ENCODE measurements around the gene TBC1D22A.

TBC1D22A gene

DNA sequence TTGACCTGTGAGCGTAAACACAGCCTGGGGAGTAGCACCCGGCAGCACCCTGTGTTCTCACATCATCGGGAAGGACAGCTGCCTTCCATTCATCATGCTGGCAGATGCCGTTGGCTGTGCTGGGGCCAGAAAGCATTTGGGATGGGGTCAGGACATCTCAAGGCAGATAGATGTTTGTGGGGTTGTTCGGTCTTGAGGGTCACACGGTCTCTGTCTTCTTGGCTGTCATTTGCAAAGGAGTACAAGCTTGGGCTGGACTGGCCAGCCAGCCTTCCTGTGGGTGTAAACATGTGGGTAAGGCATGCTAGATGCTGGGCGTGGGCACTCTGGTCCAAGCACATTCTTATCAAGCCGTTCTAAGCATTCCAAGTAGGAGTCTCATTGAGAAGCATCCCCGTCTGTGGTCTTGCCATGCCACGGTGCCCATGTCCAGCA lies 81.4 kb downstream of the TBC1D22A start:
- DNase-seq: no peak

DNA sequence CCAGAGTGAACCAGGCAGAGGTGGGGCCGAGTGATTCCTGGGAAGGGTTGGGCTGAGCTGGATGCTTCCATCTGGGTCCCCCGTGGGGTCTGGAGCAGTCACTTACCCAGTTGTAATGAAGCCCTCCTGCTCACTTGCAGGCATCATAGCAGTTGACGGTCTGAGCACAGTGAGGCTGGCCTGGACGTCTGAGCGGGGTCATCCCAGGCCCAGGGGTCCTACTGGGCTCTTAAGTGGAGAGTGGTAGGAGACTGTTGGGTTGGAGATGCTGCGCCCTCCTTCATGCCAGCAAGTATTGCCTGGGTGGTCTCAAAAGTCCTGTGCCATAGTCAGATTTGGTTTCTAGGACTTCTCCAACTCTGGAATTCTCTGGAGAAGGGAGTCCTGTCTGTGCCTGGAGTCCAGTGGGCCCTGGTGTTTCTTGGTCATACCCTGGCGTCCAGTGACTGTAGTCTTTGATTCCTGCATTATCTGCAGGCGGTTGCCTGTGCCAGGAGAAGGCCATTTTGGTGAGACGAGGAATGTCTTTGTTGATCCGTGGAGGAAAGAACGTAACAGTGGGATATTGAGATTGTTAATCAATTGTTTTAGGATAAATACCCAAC lies 82.3 kb downstream of the TBC1D22A start:
- no peak for DNase-seq

DNA sequence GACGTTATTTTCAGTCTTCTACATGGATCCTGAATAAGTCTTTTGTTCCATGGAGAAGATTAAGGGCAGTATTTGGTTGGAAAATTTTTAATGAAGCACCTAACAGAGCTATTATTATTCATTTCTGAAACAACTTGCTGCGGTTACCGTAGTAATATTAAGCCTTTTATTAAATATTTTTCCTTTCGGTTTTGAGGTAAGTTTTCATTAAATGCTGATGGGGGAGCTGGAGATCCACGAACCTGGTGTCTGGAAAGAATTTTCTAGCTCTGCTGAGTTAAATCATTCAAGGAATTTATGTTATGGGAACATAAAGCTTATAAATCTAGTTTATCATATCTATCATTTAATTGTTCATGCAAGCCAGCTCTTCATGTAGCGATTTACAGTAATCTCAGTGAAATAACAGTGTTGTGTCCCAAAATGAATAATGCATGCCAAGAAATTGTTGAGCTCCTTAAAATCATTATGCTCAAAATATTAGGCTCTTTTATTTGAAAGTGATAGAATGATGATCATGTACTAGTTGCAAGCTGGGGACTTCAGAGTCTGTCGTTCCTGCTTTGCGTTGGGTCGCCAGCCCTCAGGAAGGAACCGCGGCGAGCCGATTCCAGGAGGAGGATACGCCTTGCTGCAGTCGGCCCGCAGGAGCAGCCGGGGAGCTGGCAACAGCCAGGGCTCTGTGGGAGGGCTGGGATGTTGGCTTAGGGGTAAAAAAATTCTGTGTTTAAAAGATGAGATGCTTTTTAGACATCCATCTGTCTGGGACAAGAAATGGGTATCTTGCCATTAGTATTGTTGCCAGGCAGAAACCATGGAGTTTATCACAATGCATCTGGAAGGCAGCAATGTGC lies 83.1 kb downstream of the TBC1D22A start:
- no peak for DNase-seq

DNA sequence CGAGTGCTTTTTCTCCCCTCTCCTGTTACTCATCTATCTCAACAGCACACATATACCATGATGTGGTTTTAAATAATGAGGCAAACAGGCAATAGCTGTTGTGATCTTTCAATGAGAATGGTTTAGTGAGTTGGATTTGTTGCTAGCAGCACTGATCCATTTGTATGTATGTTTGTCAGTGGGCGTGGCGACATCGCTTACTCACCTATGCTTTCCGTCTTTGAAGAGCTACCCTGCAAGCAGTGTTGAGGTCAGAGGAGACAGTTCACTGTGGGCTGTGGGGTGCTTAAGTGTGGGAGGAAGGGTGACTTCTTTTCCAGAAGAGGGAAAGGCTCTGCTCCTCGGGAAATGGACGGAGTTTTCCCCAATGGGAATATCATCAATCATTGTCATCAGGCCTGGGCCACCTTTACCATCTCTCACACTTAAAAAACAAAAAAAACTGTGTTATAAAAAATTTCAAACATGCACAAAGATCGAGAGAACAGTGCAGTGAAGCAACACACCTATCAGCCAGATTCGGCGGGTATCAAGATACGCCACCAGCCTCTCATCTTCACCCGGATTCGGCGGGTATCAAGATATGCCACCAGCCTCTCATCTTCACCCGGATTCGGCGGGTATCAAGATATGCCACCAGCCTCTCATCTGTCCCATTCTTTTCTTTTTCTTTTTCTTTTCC lies 83.8 kb downstream of the TBC1D22A start:
- no peak for DNase-seq

DNA sequence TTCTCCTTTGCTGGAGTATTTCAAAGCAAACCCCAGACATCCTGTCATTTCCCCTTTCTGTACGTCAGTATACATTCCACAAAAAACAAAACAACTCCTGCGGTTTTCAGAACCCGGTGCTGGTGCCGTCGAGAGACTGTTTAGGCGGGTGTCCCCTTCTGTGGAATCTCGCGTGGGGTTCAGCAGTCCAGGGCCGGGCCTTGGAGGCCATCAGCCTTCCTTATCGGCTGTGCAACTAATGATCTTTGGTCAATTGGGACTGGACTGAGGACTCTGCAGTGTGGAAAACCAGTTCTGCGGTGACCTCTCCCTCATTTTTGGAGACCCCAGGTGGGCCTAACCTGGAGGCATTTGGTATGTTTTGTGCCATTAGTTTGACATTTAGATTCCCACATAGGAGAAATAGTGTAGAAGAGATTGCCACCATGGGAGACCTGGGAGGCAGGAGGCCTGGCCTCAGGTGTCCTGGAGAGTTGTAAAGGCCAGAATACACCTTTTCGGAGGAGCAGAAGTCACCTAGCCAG lies 84.4 kb downstream of the TBC1D22A start:
- no peak for DNase-seq

DNA sequence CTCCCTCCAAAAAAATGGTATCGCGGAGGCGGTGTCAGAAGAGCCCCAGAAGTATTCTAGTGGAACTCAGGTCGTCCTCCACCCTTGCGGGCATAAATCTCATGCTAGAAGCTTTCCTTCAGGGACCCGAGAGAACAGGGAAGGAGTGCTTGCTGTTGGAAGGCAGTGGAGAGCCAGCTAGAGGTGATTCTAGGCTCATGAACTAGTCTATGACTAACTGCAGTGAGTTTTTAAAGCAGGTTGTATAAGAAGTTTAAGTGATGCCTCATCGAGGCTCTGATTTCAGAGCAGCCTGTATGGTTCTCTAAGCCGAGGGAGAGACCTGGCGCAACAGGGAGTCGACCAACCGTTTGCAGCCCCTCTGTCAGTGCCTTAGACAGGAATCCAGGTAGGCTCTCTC lies 85.7 kb downstream of the TBC1D22A start:
- no peak for DNase-seq

DNA sequence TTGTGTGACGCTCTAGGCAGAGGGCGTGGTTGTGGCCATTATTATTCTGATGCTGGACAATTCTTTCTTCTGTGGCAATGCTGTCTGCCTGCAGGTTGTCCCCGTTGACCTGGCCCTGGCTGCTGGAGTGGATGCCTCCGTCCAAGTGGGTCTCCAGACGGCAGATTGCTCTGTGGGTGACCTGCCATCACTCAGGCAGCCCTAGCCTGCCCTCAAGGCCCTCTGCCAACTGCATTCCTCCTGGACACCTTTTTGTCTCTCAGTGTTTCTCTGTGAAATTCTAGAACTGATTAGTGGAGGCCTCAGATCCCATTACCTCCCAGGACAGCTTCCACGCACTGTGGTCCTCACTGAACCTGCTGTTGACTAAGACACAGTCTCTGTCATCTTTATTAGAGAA lies 86.7 kb downstream of the TBC1D22A start:
- no peak for DNase-seq

DNA sequence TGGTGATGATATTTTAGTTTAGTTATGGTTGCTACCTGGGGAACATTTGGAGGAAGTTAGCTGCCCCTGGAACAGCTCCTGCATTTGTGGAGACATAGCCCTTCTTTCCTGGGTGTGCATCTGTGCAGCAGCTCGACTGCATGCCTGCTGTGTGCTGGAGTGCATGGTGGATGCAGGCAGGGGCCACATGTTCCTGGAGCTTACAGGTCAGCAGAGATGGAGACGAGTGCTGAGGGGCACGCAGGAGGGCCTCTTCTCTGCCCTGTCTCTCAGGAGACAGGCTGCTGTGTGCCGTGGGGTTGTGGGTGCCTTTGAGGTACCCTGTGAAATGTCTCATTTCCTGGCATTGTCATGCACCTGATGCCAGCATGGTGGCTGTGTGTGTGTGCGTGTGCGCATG lies 87.5 kb downstream of the TBC1D22A start:
- no peak for DNase-seq

DNA sequence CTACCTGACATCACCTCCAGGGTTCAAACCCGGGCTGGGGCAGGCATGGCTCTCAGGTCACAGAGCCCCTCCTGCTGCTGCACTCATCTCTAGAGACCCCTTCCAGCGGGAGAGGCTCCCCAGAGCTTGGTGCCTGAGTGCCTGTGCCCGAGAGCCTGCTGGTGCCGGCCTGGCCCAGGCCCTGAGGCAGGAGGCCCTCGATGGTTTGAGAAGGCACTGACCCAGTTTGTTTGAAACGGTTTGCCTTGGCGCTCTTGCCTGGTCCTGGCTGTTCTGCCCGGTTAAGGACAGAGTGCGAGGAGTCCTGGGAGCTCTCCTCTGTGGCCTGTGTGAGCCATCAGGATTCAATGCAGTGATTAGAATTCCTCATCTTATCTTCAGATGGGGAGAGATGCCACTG lies 88.9 kb downstream of the TBC1D22A start:
- no peak for DNase-seq

DNA sequence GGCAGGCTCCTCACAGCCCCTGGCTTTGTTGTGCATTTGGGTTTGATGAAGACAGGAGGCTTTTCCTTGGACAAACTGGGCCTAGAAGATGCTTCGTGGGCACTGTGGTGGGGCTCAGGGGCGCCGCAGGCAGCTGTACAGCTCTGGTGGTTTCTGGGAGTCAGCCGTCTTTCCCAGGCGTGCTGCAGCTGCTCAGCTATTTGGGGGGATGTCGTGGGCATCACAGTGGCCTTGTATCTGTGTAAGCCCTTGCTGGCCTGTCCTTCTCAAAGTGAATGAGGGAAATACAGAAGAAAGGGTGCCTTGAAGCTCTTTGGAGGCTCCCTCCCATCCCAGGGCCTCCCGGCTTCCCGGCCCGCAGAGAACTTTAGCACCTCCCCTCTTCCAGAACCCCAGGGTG lies 89.5 kb downstream of the TBC1D22A start:
- DNase-seq: no peak

DNA sequence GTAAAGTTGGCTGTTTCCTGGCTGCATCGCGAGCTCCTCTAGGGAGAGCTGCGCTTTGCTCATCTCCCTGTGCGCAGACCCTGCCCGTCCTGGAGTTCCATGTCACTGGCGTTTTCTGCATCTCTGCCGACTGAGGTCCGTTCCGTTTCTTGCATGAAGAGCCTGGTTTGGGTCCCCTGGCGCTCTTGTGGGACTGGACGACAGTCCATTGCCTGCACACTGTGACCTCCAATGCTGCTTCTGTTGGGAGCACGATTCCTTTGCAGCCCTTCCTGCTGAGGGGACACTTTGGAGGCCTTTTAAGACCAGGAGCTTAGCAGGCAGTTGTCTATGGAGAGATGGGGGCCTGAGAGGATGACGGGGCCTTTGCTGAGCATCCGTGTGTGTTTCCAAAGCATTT lies 90.3 kb downstream of the TBC1D22A start:
- no peak for DNase-seq

DNA sequence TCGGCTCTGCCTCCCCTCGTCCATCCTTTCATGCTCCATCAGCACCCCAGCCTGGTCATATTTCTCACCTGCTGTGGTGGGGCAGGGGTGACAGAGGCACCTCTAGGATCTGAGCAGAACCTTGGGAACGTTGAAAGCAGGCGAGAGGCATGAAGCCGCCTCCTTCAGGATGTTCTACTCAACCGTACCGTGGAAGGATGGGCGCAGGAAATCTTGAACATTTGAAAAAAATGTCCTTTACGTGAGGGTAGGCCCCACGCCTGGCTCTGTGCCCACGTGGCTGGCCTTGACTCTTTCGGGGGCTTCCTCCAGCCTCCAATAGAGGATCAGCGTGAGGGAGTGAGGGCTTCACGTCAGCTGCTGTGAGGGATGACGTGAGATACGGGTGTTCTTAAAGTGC lies 90.7 kb downstream of the TBC1D22A start:
- no peak for DNase-seq

DNA sequence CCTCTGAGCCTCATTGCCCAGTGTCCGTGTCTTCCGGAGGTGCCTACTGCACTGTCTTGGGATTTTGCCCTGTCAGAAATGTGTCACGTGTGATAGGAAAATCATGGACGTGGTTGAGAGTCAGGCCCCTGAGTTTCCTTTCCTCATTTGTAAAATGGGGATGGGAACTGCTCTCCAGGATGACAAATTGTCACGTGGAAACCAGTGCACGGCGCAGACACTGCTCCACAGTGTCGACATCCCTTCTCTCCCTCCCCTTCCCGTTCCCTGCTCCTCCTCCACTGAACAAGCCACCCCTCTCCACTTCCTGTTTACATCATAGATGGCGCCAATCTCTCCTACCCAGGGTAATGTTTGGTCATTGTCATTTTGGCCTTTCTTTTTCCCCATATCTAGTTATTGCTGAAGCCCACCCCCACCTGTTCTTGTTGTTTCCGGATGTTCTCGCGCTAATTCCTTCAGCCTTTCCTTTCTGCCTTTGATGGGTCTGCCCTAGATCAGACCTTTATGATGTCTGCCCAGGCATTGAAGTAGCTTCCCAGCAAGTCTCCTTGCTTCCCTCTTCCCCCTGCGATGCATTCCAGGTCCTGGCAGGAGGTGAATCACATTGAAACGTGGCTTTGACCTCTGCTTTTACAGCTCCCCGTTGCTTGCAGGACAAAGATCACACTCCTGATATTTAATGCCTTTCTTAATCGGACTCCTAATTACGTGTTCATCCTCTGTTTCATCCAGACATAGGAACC lies 91.8 kb downstream of the TBC1D22A start:
- DNase-seq: no peak

DNA sequence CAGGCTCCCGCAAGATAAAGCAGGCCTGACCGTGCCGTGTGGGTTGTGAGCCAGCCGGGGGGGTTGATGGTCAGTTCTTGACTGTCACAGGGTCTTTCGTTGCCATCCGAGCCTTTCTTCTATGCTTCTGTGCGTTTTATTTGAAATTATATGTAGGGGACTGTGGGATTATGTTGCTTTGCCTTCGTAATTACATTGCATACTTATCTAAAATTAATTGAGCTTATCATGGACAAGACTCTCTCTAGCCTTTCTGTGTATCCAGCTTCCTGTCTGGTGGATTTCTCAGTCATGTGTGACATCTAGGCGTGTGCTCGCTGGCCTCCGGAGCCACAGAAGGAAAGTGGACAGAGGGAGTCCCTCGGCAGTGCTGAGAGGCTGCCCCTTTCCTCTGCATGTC lies 93.2 kb downstream of the TBC1D22A start:
- no peak for DNase-seq

DNA sequence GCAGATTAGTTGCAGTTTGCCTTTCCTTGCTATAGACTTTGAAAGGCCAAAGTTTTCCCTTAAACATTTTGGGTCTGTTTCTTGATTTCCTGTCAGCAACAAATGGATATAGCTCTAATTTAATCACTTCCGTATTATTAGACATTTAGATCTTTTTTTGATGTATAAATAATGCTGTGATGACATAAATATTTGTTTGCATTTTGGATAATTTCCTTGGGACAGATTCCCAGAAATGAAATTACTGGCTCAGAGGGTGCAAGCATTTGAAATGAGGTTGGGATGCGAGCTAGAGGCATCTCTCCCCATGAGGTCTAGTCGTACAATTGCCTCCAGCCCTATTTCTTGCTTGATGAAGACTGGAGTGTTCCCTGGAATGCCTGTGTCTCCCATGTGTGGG lies 94.2 kb downstream of the TBC1D22A start:
- no peak for DNase-seq

DNA sequence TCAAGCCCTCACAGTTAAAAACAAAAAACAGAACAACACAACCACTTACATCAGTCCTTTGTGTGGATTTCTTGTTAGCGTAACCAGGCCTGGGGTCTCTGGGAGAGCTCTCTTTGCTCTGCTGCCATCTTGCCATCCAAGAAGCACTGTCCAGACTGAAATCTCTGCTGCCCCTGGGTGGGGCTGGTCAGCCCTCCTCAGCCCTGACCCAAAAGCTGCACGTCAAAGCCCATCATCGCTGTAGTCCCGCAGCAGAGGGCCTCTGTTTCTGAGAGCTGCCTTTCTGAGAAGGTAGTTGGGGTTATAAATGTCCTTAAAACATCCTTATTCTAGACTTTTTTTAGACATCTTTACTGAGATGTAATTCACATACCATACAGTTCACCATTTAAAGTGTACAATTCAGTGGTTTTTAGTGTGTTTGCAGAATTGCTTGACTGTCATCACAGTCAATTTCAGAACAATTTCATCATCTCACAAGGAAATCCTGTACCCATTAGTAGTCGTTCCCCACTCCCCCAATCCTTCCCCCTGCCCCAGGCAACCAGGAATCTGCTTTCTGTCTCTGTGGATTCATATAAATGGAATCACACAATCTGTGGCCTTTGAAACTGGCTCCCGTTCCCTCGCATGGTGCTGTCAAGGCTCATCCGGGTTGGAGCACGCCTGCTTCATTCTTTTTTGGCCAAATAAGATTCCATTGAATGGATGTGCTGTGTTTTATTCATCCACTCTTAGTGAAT lies 94.9 kb downstream of the TBC1D22A start:
- no peak for DNase-seq

DNA sequence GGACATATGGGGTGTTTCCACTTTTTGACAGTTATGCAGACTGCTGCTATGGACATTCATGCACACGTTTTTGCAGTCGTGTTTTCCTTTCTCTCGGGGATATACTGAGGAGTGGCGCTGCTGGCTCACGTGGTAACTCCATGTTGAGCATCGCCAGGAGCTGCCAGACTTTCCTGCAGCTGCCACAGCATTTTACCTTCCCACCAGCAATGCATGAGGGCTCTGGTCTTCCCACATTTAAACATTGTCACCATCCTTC lies 95.4 kb downstream of the TBC1D22A start:
- no peak for DNase-seq

DNA sequence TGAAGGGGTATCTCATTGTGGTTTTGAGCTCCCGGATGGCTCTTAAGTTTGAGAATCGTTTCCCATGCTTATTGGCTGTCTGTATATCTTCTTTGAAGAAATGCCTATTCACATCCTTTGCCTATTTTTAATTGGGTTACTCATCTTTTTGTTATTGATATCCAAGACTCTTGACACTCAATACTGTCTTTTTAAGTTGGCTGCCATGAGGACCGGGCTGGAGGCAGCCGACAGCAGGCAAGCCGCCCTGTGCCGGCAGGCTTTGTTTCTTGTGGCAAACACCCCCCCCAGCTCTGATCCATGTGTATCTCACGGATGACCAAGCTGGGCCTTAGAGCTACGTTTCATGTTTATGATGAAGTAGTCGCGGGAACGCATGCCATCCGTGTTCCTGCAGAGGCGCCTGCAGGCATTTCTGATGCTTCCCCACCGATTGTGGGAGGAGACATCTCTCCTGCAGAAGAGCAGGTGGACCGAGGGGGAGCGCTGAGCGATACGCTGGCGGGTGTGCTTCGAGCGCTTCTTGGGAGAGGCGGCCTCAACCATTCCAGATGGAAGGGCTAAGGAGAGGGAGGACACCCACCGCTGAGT lies 95.8 kb downstream of the TBC1D22A start:
- DNase-seq: no peak

DNA sequence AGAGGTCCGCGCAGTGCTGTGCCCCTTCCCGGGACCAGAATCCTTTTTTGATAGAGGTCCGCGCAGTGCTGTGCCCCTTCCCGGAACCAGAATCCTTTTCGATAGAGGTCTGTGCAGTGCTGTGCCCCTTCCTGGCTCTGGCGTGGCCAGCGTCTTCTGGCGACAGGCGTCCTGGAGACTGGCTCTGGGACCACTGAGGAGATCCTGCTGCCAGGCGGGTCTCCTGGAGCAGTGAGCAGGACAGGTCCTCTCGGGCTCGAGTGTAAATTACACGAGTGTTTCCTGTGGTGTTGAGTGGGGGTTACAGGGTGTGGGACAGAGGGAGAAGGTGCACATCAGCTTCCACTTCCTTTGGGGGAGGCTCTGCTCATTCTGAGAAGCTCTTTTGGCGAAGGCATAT lies 98.1 kb downstream of the TBC1D22A start:
- no peak for DNase-seq

DNA sequence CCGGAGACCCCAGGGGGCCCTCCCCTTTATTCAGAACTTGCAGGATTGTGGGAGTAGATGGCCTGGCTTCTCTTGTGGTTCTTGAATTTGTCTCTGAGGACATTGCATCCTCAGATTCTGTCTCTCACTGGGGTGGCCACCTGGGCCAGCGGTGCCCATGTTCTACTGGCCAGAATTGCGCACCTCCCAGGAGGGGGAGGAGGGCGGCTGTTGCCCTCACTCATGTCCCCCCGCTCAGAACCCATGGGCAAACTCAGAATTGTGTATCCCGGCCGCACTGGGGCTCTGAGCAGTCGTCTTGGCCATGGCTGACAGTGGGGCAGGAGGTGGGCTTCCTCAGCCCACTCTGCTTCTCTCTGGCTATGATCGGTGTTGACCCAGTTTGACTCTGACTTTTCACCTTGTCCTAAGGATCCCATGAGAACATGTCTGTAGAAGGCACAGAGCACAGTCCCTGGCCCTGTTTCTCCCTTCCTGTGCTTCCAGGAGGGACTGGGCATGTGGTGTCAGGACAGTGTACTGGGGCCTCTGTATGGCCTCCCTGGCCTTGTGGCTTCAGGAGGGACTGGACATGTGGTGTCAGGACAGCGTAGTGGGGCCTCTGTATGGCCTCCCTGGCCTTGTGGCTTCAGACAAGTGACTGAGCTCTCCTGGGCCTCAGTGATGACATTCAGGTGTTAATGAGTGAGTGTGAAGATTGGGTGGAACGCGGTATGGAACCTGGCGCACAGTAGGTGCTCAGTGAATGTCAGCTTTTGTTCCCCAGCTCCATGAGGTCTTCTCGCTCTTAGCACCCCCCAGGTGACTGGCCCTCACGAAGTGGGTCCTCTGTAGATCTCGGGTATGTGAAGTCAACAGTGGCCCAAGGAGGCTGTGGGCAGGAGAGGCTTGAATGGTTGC lies 99.3 kb downstream of the TBC1D22A start:
- no peak for DNase-seq

Data from NCI-H2029 treated with DMSO at 0.1 percent for 48 hours (cell line).